Neutrophil (primary cell): ENCODE measurements around the gene THRB.
"Not testable (repeated sequence)": the region's sequence is repeated elsewhere in the genome, so short reads cannot be mapped to it uniquely, and the experiment has no call there.

Experiments used
- H3K27ac ChIP-seq: fragments of 200-600 bp; sonication (generic); 2 replicates; pipeline ENCODE4 v1.5.1; 2016; ENCODE audit warnings: mild to moderate bottlenecking, moderate library complexity
- H3K27me3 ChIP-seq: fragments of 200-600 bp; sonication (generic); 2 replicates; pipeline ENCODE4 v1.6.0; 2016; ENCODE audit warnings: mild to moderate bottlenecking
- H3K36me3 ChIP-seq: fragments of 200-600 bp; sonication (generic); 2 replicates; pipeline ENCODE4 v1.5.1; 2017
- H3K4me1 ChIP-seq, 2 experiments: fragments of 200-600 bp in 1 of 2; sonication (generic) in 1 of 2; 1 replicate in 1 of 2; 2 replicates in 1 of 2; pipeline versions ENCODE4 v1.5.1 to v1.6.1; 2013 to 2016; ENCODE audit warnings: low read depth in 1 of 2, low read length in 1 of 2, mild to moderate bottlenecking in 1 of 2, moderate library complexity in 1 of 2; ENCODE audit not compliant: control insufficient read depth in 1 of 2, insufficient read depth in 1 of 2
- H3K4me3 ChIP-seq, 2 experiments: fragments of 200-600 bp in 1 of 2; sonication (generic) in 1 of 2; 1 replicate in 1 of 2; 2 replicates in 1 of 2; pipeline ENCODE4 v1.5.1; 2013 to 2016; ENCODE audit warnings: low read depth in 1 of 2, low read length in 1 of 2, mild to moderate bottlenecking in 1 of 2, moderate library complexity in 1 of 2
- H3K9me3 ChIP-seq: fragments of 200-600 bp; sonication (generic); 2 replicates; pipeline ENCODE4 v1.5.1; 2016
- TF ChIP-seq, protein P1 (sequence below): fragments of 200-600 bp; sonication (generic); IDR thresholded peaks from 2 replicates; pipeline ENCODE4 v1.5.1; 2016; ENCODE audit warnings: antibody characterized with exemption

THRB gene

DNA sequence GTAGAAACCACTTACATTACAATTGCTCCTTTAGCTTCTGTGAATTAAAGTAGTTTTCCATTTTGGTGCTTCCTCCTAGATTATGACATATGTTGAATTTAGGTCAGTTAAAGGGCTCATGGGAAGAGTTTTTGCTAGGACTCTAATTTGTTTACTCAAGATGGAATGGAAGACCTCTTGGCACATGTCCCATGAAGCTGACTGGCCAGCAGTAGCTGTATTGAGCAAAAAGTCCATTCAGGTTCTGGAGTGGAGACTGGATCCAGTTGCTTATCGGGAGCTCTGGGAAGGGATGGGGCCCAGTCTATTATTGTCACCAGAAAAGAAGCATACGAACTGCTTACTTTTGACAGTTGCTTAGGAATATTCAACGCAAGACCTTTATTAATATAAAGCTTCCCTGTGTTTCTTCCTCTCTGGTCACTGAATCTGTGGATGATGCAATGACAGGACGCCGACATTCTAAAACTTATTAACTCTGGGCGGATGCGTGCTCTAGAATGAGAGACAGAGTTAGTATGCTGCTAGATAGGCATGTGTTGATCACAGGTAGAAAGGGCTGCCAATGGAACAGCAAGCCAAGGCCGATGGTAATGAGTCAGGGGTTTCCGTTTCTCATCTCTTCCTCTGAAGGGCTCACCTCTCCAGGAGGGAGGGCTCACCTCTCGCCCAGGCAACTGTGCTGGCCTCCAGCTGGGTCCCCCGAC, 393.8 kb downstream of the THRB start:
- Histone ChIP-seq H3K4me3 (no peak overlapping the region), H3K9me3 (no peaks in the 10 kb centered on the region), H3K36me3 (no peaks in the 10 kb centered on the region), H3K4me1 (no peaks in the 10 kb centered on the region), H3K27me3 (no peaks in the 10 kb centered on the region), H3K27ac (no peak overlapping the region)
- TF ChIP-seq, protein P1, sequence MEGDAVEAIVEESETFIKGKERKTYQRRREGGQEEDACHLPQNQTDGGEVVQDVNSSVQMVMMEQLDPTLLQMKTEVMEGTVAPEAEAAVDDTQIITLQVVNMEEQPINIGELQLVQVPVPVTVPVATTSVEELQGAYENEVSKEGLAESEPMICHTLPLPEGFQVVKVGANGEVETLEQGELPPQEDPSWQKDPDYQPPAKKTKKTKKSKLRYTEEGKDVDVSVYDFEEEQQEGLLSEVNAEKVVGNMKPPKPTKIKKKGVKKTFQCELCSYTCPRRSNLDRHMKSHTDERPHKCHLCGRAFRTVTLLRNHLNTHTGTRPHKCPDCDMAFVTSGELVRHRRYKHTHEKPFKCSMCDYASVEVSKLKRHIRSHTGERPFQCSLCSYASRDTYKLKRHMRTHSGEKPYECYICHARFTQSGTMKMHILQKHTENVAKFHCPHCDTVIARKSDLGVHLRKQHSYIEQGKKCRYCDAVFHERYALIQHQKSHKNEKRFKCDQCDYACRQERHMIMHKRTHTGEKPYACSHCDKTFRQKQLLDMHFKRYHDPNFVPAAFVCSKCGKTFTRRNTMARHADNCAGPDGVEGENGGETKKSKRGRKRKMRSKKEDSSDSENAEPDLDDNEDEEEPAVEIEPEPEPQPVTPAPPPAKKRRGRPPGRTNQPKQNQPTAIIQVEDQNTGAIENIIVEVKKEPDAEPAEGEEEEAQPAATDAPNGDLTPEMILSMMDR = no peak

DNA sequence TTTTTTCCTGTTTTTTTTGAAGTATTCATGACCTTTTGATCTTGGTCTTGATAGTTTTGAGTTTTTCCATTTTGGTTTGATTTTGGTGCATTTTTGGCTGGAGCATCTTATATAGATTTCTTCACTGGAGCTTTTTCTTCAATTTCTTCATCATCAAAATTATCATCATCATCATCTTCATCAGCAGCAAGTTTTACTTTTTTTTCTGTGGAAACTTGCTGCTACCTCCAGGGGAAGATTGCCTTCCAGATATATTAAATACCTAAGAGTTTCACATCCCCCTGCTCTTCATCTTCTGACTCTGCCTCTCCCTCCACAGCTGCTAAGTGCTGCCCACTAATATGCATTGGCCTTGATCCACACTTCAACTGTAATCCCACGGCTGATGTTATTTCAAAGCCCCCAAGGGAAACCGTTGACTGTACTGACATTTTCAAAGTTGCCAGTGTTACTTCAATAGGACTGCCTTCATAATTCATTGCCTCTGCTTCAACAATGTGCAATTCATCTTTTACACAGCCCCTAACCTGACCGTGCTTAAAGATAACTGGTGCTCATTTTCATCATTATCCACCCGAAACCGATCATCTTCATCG, 397.9 kb downstream of the THRB start:
- no peaks in the 10 kb centered on the region for H3K9me3 ChIP-seq
- H3K27me3 ChIP-seq = no peaks in the 10 kb centered on the region
- no peak overlapping the region for H3K27ac ChIP-seq
- TF ChIP-seq, protein P1 = no peak
- no peaks in the 10 kb centered on the region for H3K36me3 ChIP-seq
- H3K4me1 ChIP-seq = no peaks in the 10 kb centered on the region
- no peak overlapping the region for H3K4me3 ChIP-seq

DNA sequence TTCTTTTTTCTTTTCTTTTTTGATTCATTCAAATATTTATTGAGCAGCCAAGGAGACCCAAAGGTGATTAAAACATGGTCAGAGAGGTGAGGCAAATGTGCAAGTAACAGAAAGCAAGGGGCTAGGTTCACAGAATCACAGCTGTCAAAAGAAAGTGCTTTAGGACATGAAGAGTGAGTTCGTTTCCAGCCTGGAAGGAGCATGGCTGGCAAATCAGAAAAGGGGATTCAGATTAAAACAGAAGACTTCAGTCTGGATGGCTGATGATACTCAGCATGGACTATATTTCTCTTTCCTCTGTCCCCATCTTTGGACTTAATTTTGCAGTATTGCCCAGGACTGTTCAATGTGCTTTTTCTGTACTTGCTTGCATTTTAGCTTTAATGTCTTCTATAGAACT, 398.4 kb downstream of the THRB start:
- TF ChIP-seq, protein P1 = no peak
- Histone ChIP-seq H3K27me3 (no peaks in the 10 kb centered on the region), H3K9me3 (no peaks in the 10 kb centered on the region), H3K4me1 (no peaks in the 10 kb centered on the region), H3K27ac (no peak overlapping the region), H3K36me3 (no peaks in the 10 kb centered on the region), H3K4me3 (no peak overlapping the region)

DNA sequence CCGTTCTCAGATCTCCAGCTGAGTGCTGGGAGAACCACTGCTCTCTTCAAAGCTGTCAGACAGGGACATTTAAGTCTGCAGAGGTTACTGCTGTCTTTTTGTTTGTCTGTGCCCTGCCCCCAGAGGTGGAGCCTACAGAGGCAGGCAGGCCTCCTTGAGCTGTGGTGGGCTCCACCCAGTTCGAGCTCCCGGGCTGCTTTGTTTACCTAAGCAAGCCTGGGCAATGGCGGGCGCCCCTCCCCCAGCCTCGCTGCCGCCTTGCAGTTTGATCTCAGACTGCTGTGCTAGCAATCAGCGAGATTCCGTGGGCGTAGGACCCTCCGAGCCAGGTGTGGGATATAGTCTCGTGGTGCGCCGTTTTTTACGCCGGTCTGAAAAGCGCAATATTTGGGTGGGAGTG, 399.8 kb downstream of the THRB start:
- H3K4me1 ChIP-seq, H3K27ac ChIP-seq, H3K9me3 ChIP-seq, H3K36me3 ChIP-seq, H3K4me3 ChIP-seq, H3K27me3 ChIP-seq: not testable (repeated sequence)

DNA sequence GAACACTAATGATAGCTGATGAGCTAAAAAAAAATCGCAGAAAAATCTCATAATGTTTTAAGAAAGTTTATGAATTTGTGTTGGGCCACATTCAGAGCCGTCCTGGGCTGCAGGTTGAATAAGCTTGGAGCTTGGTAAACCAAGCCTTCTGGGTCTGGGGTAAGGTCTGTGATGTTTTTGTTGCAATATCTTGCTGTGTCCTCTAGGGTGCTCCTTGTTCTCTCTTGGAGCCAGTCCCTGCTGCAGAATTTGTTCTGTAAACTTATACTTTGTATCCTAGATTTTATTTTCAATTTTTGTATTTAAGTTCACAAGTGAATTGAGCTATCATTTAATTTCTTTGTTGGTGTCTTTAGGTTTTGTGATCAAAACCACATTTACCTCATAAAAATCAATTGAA, 405.9 kb downstream of the THRB start:
- H3K27ac ChIP-seq = no peak overlapping the region
- H3K36me3 ChIP-seq = no peaks in the 10 kb centered on the region
- TF ChIP-seq, protein P1 = no peak
- H3K9me3 ChIP-seq = no peaks in the 10 kb centered on the region
- no peaks in the 10 kb centered on the region for H3K27me3 ChIP-seq
- no peaks in the 10 kb centered on the region for H3K4me1 ChIP-seq
- no peak overlapping the region for H3K4me3 ChIP-seq

DNA sequence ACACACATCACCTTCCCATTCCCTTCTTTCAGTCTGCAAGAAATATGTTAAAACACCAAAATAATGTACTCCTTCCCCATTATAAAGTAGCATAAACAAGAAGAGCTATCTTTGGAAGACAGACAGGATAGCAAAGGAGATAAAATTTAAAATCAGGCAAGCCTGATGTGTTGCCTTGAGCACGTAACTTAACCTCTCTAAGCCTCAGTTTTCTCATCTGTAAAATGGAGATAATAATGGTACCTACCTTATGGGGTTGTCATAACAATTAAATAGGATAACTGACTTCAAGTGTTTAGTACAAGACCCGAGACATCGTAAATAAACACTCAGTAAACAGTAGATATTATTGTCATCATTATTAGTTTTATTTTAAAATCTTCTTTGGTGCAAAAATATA, 407.2 kb downstream of the THRB start:
- Histone ChIP-seq H3K36me3 (no peaks in the 10 kb centered on the region), H3K27me3 (no peaks in the 10 kb centered on the region), H3K4me3 (no peak overlapping the region), H3K4me1 (no peaks in the 10 kb centered on the region), H3K9me3 (no peaks in the 10 kb centered on the region), H3K27ac (no peak overlapping the region)
- TF ChIP-seq, protein P1 = no peak
